Skin of body (tissue), 2 donors: ENCODE data around the gene COQ9. TPM values are rescaled to one million over a fixed set of nuclear protein-coding genes. Genes with fewer than 3 reads are reported as not detected.

Experiments used
- DNase-seq: peaks from one replicate; lab custom pipeline; 2025; lab: John Stamatoyannopoulos, UW
- total RNA-seq: library from RNA; depleted of rRNA; stranded (reverse); fragments of >200 nt; gene quantifications from one replicate; pipeline ENCODE4 v1.2.3, GENCODE V29; 2014

COQ9 gene
- total RNA-seq, 1 donor from 2014 or later = 27.1 TPM

GRCh38 chr16:57510016-57510871, 63.0 kb downstream of the COQ9 start:
- DNase-seq = no peak

Other genes starting within 250 kb of the COQ9 start
- 40.1 TPM for gene ARL2BP, start 202.2 kb upstream of the COQ9 start, total RNA-seq
- 0.69 TPM for gene PLLP, start 162.8 kb upstream of the COQ9 start, total RNA-seq
- gene CCL22, start 88.7 kb upstream of the COQ9 start, total RNA-seq = 0.69 TPM
- 2.6 TPM for gene CX3CL1, start 75.0 kb upstream of the COQ9 start, total RNA-seq
- gene CCL17, start 42.7 kb upstream of the COQ9 start, total RNA-seq = 0.49 TPM
- 40.9 TPM for gene CIAPIN1, start 94 bp upstream of the COQ9 start, total RNA-seq
- 71.1 TPM for gene POLR2C, start 15.2 kb downstream of the COQ9 start, total RNA-seq
- gene DOK4, start 39.0 kb downstream of the COQ9 start, total RNA-seq = 12.6 TPM
- 8.0 TPM for gene CCDC102A, start 89.1 kb downstream of the COQ9 start, total RNA-seq
- gene ADGRG5, start 95.2 kb downstream of the COQ9 start, total RNA-seq = 0.20 TPM
- gene ADGRG1, start 181.2 kb downstream of the COQ9 start, total RNA-seq = 32.0 TPM
- 2.5 TPM for gene ADGRG3, start 220.8 kb downstream of the COQ9 start, total RNA-seq
- not detected for gene DRC7, start 247.3 kb downstream of the COQ9 start, total RNA-seq